Erythroblast (primary cell): Measurements from ENCODE around the gene AMPH.

Experiments
- GATA1 ChIP-seq: IDR thresholded peaks from 2 replicates; pipeline ENCODE4 v1.6.1; 2011; ENCODE audit warnings: low read depth, mild to moderate bottlenecking, control low read depth, low read length, moderate library complexity
- POLR2A ChIP-seq: IDR thresholded peaks from 2 replicates; pipeline ENCODE4 v1.6.1; 2011; ENCODE audit warnings: mild to moderate bottlenecking, low read length

GRCh38 chr7:38628630-38629385 lies 2.4 kb downstream of the AMPH start:
- no peak for TF ChIP-seq POLR2A
- TF ChIP-seq GATA1, result no peak
